Daoy (cell line): ENCODE data around the gene GRPEL2. TPM values are rescaled to one million over a fixed set of nuclear protein-coding genes. Genes with fewer than 3 reads are reported as not detected.

Experiments
- DNase-seq: peaks from one replicate; pipeline ENCODE4 v3.0.0-alpha.2; 2015; ENCODE audit warnings: low read depth
- total RNA-seq: library from RNA; depleted of rRNA; stranded (reverse); fragments of >200 nt; shearing (Covaris generic); gene quantifications from 2 replicates; pipeline ENCODE4 v1.2.3, GENCODE V29; 2014

The GRPEL2 gene
- total RNA-seq, 1 experiment from 2014 or later: 30.7 TPM

DNA sequence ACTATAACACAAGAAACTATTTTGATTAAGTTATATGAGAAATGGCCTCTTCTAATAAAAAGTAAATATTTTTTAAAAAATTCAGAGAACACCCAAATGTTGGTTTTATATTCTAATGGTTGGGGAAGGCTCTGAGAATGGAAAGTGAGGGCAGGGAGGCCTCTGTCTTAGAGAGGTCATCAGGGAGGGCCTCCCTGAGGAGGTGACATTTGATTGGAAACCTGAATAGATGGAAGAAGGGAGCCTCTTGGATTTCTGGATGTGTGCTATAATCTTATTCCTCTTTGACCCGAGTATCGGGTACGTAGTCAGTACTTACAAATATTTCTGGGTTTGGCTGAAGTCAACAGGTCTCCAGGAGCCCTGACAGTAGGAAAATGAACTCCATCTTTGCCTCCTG lies 26.1 kb upstream of the GRPEL2 start:
- no peak for DNase-seq

DNA sequence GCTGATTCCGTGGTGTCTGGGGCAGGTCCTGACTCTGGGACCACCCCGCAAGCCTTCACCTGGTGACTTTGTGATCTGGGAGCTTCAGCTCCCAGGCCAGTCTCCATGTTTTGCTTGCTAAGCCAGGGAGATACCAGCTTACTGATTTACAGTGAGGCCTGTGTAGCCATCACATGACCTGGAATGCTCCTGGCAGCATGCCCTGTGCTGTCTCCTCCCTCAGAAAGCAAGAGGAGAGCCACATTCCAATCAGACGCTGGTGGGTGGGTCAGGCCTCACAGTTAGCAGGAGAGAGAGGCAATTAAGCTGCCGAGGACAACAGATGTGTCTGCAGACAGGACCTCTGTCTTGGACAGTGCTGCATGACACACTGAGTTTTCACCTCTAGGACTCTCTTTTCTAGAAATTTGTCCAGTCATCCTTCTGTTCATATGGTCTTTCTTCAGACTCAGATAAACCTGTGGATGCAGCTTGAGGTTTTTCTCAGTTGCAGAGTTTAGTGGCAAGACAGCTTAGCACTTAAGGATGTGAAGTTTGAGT lies 24.4 kb upstream of the GRPEL2 start:
- peak; percentile 83 for DNase-seq

DNA sequence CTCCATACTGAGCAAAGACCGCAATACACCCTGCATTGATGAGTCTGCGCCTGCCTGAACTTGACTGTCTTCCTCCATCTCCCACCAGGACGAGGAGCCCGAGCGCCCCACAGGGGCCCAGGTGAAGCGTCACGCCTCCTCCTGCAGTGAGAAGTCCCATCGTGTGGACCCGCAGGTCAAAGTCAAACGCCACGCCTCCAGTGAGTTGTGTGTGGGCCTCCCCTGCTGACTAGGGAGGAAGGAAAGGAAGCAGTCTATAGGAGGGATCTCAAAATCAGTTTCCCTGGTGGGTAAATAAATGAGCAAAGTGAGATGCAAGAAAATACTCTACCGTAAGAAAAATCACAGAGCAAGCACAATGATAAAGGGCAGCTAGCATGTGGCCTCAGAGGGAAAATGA lies 22.8 kb upstream of the GRPEL2 start:
- no peak for DNase-seq

DNA sequence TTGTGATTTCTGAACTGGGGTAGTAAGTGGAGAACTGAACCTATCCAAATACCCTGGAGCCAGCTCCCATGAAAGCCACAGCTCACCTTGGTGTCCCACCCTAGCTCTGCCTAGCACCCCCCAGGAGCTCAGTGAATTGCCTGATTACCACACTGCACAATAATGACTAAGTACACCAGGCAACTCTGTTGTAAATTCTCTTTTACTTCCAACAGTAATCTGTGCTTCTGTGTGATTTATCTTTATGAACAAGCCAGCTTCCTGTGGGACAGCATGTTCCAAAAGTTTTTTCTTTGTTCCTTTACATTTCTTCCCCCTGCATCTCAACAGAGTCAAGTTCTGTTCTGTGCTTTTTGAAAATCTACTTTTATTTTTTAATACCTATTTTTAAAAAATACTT lies 22.1 kb upstream of the GRPEL2 start:
- DNase-seq: no peak

DNA sequence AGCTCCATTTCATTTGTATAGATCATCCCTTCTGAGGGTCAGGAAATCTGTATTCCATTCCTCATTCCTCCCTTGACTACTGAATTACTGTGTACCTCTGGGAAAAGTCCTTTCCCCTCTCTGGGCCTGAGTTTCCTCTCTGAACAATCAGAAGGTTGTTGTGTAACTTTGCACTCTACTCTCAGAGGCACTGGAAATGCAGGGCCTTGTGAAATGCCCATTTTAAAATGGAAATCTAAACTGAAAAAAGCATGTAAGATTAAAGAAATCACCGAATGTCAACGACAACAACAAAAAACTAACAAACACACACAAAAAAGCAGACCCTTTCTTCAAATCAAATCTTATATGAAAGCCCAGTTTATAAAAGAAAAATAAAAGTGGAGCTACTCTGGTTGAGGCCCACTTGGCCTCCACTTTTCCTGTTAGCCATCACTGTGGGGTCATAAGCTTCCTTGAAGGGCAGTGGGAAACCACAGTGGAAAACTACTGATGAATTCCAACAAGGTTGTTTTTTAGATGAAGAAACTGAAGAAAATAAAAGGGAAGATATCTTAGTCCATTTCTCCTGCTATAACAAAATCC lies 21.6 kb upstream of the GRPEL2 start:
- DNase-seq: no peak

DNA sequence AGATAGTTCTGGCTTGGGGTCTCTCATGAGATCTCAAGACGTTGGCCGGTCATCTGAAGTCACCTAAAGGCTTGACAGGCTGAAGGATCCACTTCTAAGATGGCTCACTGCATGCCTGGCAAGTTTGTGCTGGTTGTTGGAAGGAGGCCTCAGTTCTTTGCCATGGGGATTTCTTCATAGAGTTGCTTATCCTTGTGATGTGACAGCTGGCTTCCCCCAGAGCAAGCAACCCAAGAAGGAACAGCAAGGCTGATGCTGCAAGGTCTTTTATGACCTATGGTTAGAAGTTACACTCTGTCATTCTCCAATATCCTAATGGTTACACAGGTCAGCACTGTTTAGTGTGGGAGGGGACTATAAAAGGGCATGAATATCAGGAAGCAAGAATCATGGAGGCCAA lies 20.7 kb upstream of the GRPEL2 start:
- DNase-seq: no peak

DNA sequence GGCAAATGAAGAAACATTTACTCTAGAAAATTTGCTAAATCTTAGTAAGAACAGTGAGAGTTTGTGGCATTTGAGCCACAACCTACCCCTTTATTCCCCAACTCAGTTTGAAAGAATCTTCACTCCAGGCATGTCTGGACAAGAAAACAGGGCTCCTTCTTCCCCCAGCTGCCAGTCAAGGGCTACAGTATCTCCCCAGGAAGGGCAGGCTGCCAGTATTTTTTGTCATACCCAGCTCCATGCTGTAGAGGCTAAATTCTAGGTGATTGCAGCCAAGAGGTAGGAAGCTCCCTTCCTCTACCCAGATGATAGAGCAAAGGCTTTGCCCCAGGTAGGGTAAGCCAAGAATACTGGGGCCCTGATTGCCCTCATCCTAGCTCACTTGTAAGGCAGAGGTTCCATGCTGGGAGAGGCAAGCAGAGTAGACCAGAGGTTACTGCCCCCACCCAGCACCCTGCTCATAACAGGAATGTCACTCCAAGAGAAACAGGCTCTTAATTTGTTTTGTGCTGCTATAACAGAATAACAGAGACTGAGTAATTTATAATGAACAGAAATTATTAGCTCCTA lies 20.0 kb upstream of the GRPEL2 start:
- no peak for DNase-seq

DNA sequence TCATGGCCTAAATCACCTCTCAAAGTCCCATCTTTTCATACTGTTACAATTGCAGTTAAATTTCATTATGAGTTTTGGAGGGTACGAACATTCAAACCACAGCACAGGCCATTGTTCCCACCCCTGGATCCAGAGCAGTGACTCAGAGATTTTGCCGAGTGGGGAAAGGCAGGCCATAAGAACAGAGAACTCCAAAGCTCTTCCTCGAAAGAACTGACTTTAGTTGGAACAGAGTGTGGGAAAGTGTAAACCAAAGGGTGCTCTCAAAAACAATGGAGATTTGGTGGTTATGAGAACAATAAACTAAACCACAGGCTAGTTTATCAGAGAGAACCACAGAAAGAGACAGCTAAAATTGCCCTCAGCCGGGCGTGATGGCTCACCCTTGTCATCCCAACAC lies 19.4 kb upstream of the GRPEL2 start:
- DNase-seq: no peak

DNA sequence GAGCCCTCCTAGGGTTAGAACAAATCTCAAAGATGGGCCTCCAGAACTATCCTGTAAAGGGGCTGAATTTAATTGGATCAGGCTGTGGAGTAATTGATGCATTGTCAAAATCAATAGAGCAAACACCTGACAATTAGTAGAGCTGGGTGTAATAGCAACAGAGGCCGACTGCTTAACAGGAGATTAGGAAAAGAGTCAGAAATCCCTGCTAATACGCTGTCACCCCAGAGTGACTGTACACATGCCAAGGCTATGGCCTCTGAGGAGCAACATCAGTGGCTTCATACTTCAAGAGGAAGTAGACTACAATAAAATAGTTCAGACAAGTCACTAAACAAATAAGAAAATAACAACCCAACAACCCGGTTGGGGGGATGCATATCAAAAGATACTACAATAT lies 18.7 kb upstream of the GRPEL2 start:
- no peak for DNase-seq

DNA sequence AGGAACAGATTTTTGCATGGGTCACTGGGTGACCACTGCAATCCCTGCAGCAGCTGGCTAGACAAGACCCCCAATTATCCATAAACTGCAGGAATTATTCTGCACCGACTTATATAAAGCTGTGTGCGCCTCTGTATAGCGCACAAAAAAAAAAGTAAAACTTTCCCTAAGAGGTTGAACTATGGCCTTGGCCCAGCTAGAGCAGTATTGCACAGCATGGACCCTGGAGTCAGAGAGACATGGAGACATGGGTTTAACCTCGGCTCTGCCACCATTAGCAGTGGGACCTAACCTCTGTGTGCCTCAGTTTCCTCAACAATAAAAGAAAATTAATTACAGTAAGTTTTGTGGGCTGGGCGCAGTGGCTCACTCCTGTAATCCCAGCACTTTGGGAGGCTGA lies 17.1 kb upstream of the GRPEL2 start:
- no peak for DNase-seq

DNA sequence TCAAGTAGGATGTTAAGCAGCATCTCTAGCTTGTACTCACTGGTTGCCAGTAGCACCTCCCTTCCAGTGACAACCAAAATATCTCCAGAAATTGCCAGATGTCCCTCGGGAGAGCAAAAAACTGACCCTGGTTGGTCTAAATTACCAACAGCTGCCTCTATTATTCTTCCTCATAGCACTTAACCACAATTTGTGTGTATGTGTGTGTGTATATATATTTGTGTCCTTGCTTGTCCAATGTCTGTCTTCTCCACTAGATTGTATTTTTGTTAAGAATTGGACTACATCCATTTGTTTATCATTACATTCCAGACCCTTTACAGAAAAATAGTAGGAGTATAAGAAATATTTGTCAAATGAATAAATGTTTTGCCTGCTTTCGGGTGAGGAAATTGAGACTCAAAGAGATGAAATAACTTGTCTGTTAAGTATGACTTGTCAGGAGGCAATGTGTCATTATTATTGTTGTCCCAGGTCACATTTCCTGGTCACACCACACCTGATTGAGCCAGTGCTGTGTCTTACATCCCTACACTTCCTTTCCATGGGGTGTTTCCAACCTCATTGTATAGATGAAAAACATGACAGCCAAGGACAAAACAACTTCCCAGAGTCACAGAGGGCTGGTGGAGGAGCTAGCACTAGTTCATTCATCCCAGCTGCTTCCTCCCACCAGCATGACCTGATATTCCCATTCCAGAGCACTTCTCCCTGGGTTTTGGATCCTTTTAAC lies 11.4 kb upstream of the GRPEL2 start:
- no peak for DNase-seq

DNA sequence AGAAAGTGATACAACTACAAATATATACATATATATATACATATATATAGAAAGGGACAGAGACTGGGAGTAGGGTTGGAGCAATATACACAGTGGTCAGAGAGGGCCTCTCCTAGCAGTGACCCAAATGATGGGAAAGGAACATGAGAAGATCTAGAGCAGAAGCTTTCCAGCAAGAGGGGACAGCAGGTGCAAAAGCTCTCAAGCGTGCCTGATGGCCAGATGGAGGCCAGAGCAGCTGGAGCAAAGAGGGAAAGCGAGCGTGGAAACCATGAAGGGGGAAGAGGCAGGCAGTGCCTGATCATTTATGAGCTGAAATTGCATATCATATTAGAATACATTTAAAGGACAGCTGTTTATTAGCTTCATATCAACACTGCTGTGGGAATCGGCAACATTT lies 7.6 kb upstream of the GRPEL2 start:
- no peak for DNase-seq

DNA sequence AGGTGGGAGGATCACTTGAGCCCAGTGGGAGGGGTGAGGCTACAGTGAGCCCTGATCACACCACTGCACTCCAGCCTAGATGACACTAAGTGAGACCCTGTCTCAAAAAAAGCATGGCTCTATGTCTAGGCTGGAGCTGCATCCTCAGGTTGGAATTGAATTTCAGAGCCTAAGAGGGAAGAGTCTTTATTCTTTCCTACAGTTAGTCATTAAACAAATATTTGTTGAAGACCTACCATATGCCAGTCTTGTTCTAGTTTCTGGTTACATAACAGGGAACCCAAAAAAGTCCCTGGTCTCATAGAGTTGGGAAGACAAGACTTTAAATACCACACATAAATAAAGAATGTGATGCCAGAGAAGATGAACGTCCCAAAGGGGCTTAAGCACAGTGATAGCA lies 6.9 kb upstream of the GRPEL2 start:
- DNase-seq: no peak

DNA sequence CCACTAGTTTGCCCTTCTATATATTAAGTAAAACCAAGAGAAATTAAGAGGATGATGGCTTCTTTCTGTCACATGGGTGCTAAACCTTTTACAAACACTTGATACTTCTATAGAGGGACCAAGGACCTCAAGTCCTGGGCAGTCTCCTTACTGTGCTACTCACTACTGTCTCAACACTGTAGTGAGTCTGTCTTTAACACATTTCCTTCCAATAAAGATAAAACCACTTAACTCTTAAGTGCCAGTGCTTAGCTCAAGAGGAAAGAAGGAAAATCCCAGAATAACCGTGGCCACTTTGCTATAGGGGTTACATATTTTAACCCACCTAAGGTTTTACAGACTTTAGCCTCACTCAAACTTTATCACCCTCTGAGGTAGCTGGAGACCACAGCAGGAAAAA lies 4.4 kb upstream of the GRPEL2 start:
- DNase-seq: no peak

DNA sequence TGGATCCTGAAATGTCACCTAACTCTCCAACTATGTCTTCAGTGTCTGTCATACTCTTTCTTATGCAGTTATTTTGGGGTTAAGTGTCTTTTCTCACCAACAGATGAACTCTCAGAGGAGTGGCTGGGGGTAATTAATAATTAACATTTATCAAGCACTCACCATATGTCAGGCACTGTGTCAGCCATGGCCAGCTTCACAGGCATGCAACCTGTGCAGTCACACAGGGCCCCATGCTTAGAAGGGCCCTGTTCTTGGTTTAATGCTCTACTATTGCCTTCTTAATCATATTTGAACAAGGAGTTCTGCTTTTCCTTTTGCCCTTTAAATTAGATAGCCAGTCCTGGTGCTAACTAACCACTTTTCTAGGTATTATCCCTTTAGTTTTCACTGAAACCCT lies 3.4 kb upstream of the GRPEL2 start:
- DNase-seq: no peak

DNA sequence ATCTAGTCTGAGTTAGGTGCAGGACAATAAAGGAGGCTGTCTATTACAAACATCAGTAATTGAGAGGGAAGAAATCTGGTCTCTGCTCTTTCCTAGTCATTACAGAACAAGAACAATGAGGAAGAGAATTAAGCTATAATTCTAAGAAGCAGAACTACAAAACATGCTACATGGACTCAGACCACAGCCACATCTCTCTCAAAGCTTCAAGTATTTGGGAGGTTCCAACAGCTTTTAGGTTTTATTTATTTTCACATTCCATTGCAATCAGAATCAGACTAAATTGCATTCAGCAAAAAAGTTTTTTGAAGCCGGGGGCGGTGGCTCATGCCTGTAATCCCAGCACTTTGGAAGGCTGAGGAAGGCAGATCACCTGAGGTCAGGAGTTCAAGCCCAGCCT lies 1.1 kb upstream of the GRPEL2 start:
- DNase-seq: no peak

DNA sequence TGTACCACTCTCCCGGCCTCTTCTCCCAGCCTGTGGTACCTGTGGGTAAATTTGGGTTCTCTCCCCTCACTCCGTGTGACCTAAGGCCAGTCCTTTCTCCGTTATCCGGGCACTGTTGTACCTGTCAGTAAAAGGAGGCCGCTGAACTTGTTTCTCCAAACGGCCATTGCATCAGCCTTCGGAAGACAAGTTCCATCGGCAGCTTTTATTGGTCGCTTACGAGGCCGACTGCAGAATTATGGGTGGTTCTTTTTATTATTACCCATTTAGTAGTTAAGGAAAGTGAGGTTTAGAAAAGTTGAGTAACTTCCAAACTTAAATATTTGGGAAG lies 558 bp downstream of the GRPEL2 start:
- DNase-seq: peak; percentile 12

DNA sequence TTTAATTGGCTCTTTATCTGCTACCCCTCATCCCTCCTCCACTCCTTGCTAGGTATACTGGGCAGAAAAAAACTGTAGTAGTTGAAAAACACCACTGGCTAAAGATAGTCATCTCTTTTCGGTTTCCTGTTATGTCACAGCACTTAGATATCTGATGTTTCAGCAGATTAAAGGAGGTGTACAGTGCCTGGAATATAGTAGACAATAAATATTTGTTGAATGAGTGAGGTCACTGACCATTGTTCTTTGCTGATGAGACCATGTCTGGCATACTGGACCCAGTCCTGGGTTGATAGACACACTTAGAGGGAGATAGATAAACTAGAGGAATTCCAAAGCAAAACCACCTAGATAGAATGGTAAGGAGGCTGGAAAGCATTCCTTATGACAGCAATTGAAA lies 3.2 kb downstream of the GRPEL2 start:
- DNase-seq: no peak

DNA sequence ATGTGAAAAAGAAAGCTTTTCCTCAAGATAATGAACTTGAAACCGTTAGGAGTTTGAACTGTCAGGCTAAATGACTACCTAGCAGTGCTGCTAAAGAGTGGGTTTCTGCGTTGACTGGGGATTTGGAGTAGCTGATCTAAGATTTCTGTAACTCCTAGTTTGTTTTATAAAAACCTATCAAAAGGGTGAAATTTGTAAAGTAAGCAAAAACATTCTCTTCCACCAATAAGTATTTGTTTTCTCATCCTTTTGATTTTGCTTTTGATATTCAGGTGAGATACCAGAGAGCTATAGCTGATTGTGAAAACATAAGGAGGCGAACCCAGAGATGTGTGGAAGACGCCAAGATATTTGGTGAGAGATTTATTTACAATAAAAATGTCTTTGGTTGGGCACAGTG lies 4.1 kb downstream of the GRPEL2 start:
- no peak for DNase-seq

DNA sequence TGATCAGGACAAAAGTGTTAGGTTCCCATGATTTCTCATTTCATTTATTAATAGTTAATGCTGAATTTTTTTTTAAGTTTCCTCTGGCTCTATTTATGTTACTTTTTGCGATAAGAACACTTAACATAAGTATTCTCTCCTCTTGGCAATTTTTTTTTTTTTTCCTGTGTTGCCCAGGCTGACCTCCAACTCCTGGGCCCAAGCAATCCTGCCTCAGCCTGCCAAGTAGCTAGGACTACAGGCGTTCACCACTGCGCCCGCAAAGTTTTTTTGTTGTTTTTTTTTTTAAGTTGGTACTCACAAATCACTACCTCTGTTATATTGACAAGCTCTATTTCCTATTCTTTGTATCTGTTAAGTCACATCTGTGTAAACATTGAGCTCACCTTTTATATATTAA lies 6.9 kb downstream of the GRPEL2 start:
- no peak for DNase-seq

DNA sequence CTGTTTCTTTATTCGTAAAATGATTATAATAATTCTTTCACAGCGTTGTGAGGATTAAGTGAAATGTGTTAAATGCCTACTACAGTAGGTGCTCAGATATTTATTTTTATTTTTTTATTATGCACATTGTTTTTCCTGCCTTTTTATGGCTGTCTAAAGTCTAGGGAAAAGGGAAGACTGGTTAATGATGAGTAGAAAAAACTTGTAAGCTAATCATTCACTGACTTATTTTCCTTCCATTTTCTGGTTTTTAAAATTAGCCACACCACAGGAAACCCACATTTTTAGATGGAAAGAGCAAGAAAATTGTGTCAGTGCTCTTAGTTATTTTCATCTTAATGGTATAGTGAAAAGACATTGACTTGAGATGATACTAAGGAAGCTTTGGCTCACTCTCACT lies 8.6 kb downstream of the GRPEL2 start:
- no peak for DNase-seq

DNA sequence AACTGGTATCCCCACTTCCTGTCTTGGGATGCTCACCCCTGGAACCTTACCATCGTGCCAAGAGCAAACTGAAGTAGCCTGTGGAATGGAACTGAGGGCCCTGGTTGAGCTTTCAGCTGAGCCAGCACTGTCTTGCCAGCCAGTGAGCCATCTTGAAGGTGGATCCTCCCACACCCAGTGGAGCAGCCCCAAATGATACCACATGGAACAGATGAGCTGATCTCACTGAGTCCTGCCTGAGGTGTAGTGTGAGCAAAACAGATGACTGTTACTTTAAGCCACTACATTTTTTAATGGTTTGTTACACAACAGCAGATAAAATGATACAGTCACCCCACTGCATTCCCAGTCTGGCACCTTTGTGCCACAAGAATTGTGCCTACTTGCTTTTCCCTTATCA lies 10.4 kb downstream of the GRPEL2 start:
- no peak for DNase-seq

DNA sequence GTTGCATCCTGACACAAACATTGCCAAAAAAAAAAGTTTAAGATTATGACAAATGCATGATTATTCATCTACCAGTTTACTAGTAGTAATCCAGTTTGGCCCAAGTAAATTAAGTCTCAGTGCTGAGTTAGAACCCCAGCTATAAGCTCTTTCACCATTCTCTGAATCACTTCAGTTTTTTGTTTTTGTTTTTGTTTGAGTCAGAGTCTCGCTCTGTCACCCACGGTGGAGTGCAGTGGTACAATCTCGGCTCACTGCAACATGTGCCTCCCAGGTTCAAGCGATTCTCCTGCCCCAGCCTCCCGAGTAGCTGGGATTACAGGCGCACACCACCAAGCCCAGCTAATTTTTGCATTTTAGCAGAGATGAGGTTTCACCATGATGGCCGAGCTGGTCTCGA lies 11.1 kb downstream of the GRPEL2 start:
- DNase-seq: no peak
